ENCODE data around the gene CNOT11.
"Not testable (repeated sequence)": the region's sequence is repeated elsewhere in the genome, so short reads cannot be mapped to it uniquely, and the experiment has no call there.

Gene CNOT11

DNA sequence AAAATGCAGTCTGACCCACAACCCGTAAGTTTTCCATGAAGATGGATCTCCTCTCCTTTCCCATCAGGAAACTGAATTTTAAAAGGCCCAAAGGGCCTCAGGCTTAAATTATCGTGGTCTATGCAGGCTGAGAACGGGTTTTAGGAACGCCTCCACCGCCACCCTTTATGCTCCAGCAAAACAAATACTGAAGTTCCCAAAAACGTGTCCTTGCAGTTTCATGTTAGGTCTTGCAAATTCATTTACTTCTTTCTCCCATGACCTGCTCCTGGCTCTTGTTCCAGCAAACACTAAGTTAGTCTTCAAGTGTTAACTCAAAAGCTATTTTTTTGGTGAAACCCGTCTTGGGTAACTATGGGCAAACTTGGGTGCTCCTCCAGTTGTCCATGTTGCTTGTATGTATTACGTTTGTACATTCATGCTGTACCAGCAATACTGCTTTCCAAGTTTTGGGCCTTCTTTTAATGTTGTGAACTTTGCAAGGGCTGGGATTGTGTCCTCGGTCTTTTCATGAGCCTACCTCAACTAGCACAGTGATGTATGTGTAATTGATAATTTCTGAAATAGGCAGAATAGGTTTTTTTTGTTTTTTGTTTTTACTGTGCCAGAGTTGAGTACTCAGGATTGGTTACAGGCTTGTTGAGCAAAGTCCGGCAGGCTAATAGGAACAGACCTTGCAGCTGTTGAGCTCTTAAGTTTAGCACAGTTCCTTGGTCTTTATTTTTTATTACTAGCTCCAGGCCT is 57.6 kb downstream of the CNOT11 start:
- H3K9me3 ChIP-seq (ENCODE audit: low read length) = no peaks in the 10 kb centered on the region
- no peak overlapping the region for H2AFZ ChIP-seq (ENCODE audit: low read length)
- no peak overlapping the region for H3K9ac ChIP-seq (ENCODE audit: low read length)
- H3K27ac ChIP-seq (ENCODE audit: low read depth, low read length, poor library complexity, severe bottlenecking) = no peak overlapping the region
- TF ChIP-seq CTCF (IDR thresholded peaks at IDR 0.05; ENCODE audit: low read length) (no peak), EZH2 (IDR thresholded peaks at IDR 0.05; ENCODE audit: borderline replicate concordance, low read length) (no peak)
- H3K9me2 ChIP-seq (ENCODE audit: low read depth, low read length) = no peaks in the 10 kb centered on the region
- H4K20me1 ChIP-seq (ENCODE audit: insufficient read depth, low read length) = no peaks in the 10 kb centered on the region
- H3K4me1 ChIP-seq (ENCODE audit: insufficient read depth, low read length, severe bottlenecking) = peaks cover 51% of the 10 kb centered on the region
- no peaks in the 10 kb centered on the region for H3F3A ChIP-seq (ENCODE audit: insufficient read depth, low read length)
- no peak overlapping the region for H3K4me2 ChIP-seq (ENCODE audit: low read length)
- no peaks in the 10 kb centered on the region; the same call in 1 of the 2 replicates for H3K27me3 ChIP-seq (ENCODE audit: insufficient read depth, low read length)
- no peaks in the 10 kb centered on the region for H3K79me2 ChIP-seq (ENCODE audit: insufficient read depth, low read length)
- H3K36me3 ChIP-seq (ENCODE audit: insufficient read depth, low read length) = no peaks in the 10 kb centered on the region
- no peak overlapping the region for H3K4me3 ChIP-seq (ENCODE audit: low read depth, low read length, poor library complexity, severe bottlenecking)

- no peak for TF ChIP-seq EZH2 (IDR thresholded peaks at IDR 0.05; ENCODE audit: borderline replicate concordance, low read length)
- H2AFZ ChIP-seq (ENCODE audit: low read length) = no peak overlapping the region
- peaks cover 43% of the 10 kb centered on the region for H3K4me1 ChIP-seq (ENCODE audit: insufficient read depth, low read length, severe bottlenecking)
- no peaks in the 10 kb centered on the region for H3K79me2 ChIP-seq (ENCODE audit: insufficient read depth, low read length)
- no peaks in the 10 kb centered on the region; the same call in 1 of the 2 replicates for H3K27me3 ChIP-seq (ENCODE audit: insufficient read depth, low read length)
- H3F3A ChIP-seq (ENCODE audit: insufficient read depth, low read length) = no peaks in the 10 kb centered on the region
- no peak overlapping the region for H3K27ac ChIP-seq (ENCODE audit: low read depth, low read length, poor library complexity, severe bottlenecking)
- no peaks in the 10 kb centered on the region for H4K20me1 ChIP-seq (ENCODE audit: insufficient read depth, low read length)
- H3K9me3 ChIP-seq (ENCODE audit: low read length) = no peaks in the 10 kb centered on the region
- H3K9ac ChIP-seq (ENCODE audit: low read length) = no peak overlapping the region
- H3K4me2 ChIP-seq (ENCODE audit: low read length) = 0 out of 2 replicates have a peak overlapping the region, but pooled peaks have one; percentile 19
- H3K36me3 ChIP-seq (ENCODE audit: insufficient read depth, low read length) = no peaks in the 10 kb centered on the region
- no peaks in the 10 kb centered on the region for H3K9me2 ChIP-seq (ENCODE audit: low read depth, low read length)
- no peak overlapping the region for H3K4me3 ChIP-seq (ENCODE audit: low read depth, low read length, poor library complexity, severe bottlenecking)
These were observed 58.4 kb downstream of the CNOT11 start for GRCh38 chr2:101310834-101311695.

GRCh38 chr2:101311696-101312017 is 59.0 kb downstream of the CNOT11 start:
- Histone ChIP-seq H3K79me2 (ENCODE audit: insufficient read depth, low read length) (no peaks in the 10 kb centered on the region), H3K4me1 (ENCODE audit: insufficient read depth, low read length, severe bottlenecking) (peaks cover 37% of the 10 kb centered on the region), H3F3A (ENCODE audit: insufficient read depth, low read length) (no peaks in the 10 kb centered on the region), H3K9ac (ENCODE audit: low read length) (no peak overlapping the region), H3K9me2 (ENCODE audit: low read depth, low read length) (no peaks in the 10 kb centered on the region), H4K20me1 (ENCODE audit: insufficient read depth, low read length) (no peaks in the 10 kb centered on the region), H3K27ac (ENCODE audit: low read depth, low read length, poor library complexity, severe bottlenecking) (no peak overlapping the region), H3K27me3 (ENCODE audit: insufficient read depth, low read length) (no peaks in the 10 kb centered on the region; the same call in 1 of the 2 replicates), H3K9me3 (ENCODE audit: low read length) (no peaks in the 10 kb centered on the region), H3K36me3 (ENCODE audit: insufficient read depth, low read length) (no peaks in the 10 kb centered on the region), H3K4me3 (ENCODE audit: low read depth, low read length, poor library complexity, severe bottlenecking) (no peak overlapping the region), H3K4me2 (ENCODE audit: low read length) (0 out of 2 replicates have a peak overlapping the region, but pooled peaks have one; percentile 19), H2AFZ (ENCODE audit: low read length) (no peak overlapping the region)
- TF ChIP-seq EZH2 (IDR thresholded peaks at IDR 0.05; ENCODE audit: borderline replicate concordance, low read length) = no peak

DNA sequence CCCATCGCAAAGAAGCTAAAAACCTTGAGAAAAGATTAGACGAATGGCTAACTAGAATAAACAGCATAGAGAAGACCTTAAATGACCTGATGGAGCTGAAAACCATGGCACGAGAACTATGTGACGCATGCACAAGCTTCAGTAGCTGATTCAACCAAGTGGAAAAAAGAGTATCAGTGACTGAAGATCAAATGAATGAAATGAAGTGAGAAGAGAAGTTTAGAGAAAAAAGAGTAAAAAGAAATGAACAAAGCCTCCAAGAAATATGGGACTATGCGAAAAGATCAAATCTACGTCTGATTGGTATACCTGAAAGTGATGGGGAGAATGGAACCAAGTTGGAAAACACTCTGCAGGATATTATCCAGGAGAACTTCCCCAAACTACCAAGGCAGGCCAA is 63.9 kb downstream of the CNOT11 start:
- not testable (repeated sequence) for H3F3A ChIP-seq (ENCODE audit: insufficient read depth, low read length); H3K4me3 ChIP-seq (ENCODE audit: low read depth, low read length, poor library complexity, severe bottlenecking); H4K20me1 ChIP-seq (ENCODE audit: insufficient read depth, low read length); H3K4me2 ChIP-seq (ENCODE audit: low read length); H3K79me2 ChIP-seq (ENCODE audit: insufficient read depth, low read length); H3K27ac ChIP-seq (ENCODE audit: low read depth, low read length, poor library complexity, severe bottlenecking); H3K9me3 ChIP-seq (ENCODE audit: low read length); H2AFZ ChIP-seq (ENCODE audit: low read length); H3K36me3 ChIP-seq (ENCODE audit: insufficient read depth, low read length); H3K27me3 ChIP-seq (ENCODE audit: insufficient read depth, low read length); H3K9me2 ChIP-seq (ENCODE audit: low read depth, low read length); H3K9ac ChIP-seq (ENCODE audit: low read length); H3K4me1 ChIP-seq (ENCODE audit: insufficient read depth, low read length, severe bottlenecking)
